Measurements from ENCODE around the gene MGAT3. TPM values are rescaled to one million over a fixed set of nuclear protein-coding genes. Genes with fewer than 3 reads are reported as not detected.
A peak's percentile ranks its signal among the peaks of the same experiment; 100 is the strongest.

The MGAT3 gene
- total RNA-seq, 1 experiment from 2014 or later, result 0.57 TPM

DNA sequence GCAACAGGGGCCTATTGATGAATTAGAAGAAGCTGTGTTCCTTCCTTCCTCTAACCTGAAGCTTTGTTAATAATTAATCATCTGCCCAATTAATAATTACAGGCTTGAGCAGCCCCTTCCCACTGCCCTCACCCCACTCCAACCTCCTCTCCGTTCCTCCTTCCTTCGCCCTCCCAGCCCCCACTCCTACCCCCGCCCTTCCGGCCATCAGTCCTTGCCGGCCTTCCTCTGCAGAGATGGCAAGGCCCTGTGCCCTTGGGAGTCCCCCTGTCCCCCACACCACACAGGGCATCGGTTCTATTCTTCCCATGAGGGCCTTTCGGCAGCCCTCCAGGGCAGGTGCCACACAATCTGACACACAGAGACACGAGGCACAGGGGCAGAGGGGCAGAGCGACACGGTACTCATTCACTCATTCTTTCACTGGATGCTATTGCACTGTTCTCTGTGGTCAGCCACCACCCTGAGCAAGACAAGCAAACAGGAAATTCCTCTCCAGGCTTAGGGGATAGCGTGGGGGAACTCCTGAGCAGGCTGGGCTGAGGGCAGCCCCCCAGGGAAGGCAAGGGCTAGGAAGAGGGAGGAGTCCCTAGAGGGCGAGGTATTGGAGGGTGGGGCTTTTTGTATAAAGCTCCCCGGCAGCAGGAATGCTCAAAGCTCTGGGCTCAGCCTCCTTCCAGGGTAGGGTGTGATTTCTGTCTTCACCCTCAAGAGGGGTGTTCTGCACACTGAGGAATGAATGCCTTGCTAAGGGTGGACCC, 14.7 kb downstream of the MGAT3 start:
- H3K9me3 ChIP-seq (ENCODE audit: control insufficient read depth, insufficient read depth, low read depth, low read length), result no peaks in the 10 kb centered on the region
- no peak overlapping the region for H3K4me3 ChIP-seq (ENCODE audit: low read depth in 2 of 2, low read length in 2 of 2)
- no peak overlapping the region for H3K27ac ChIP-seq (ENCODE audit: low read length)
- H3K36me3 ChIP-seq (ENCODE audit: control insufficient read depth, insufficient read depth, low read length), result no peaks in the 10 kb centered on the region
- 0 out of 2 replicates have a peak, but pooled peaks have one; percentile 8 for ATAC-seq
- intact Hi-C loops (cut with micrococcal nuclease; ENCODE audit: unreplicated experiment) (no loop called here), in situ Hi-C loops (cut with HindIII; ENCODE audit: low pct_unique_long_range_greater_than_20kb, low sequenced_read_pairs) (no loop called here)
- no peak for TF ChIP-seq REST (IDR thresholded peaks at IDR 0.05; ENCODE audit: insufficient read depth in 1 of 2, low read depth in 2 of 2, low read length in 1 of 2)
- TF ChIP-seq SIN3A (IDR thresholded peaks at IDR 0.05; ENCODE audit: borderline replicate concordance, insufficient read depth, low read depth, low read length), result no peak
- no peak for TF ChIP-seq POLR2AphosphoS5 (IDR thresholded peaks at IDR 0.05; ENCODE audit: low read depth, low read length)
- TF ChIP-seq TCF7L2 (IDR thresholded peaks at IDR 0.05; ENCODE audit: low read depth, low read length), result no peak
- TF ChIP-seq, protein P1, sequence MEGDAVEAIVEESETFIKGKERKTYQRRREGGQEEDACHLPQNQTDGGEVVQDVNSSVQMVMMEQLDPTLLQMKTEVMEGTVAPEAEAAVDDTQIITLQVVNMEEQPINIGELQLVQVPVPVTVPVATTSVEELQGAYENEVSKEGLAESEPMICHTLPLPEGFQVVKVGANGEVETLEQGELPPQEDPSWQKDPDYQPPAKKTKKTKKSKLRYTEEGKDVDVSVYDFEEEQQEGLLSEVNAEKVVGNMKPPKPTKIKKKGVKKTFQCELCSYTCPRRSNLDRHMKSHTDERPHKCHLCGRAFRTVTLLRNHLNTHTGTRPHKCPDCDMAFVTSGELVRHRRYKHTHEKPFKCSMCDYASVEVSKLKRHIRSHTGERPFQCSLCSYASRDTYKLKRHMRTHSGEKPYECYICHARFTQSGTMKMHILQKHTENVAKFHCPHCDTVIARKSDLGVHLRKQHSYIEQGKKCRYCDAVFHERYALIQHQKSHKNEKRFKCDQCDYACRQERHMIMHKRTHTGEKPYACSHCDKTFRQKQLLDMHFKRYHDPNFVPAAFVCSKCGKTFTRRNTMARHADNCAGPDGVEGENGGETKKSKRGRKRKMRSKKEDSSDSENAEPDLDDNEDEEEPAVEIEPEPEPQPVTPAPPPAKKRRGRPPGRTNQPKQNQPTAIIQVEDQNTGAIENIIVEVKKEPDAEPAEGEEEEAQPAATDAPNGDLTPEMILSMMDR (IDR thresholded peaks at IDR 0.05), result no peak
- no peak for DNase-seq (ENCODE audit: low read depth, low spot score)
- ChIA-PET CTCF (no interaction called here), POLR2A (no interaction called here)
- H3K27me3 ChIP-seq (ENCODE audit: control insufficient read depth, insufficient read depth, low read length), result no peaks in the 10 kb centered on the region
- peaks cover 8% of the 10 kb centered on the region; the same call in 1 of the 2 replicates for H3K4me1 ChIP-seq (ENCODE audit: control insufficient read depth, insufficient read depth, low read length)
- no TSS peak for BruUV-seq (replicated peaks)

DNA sequence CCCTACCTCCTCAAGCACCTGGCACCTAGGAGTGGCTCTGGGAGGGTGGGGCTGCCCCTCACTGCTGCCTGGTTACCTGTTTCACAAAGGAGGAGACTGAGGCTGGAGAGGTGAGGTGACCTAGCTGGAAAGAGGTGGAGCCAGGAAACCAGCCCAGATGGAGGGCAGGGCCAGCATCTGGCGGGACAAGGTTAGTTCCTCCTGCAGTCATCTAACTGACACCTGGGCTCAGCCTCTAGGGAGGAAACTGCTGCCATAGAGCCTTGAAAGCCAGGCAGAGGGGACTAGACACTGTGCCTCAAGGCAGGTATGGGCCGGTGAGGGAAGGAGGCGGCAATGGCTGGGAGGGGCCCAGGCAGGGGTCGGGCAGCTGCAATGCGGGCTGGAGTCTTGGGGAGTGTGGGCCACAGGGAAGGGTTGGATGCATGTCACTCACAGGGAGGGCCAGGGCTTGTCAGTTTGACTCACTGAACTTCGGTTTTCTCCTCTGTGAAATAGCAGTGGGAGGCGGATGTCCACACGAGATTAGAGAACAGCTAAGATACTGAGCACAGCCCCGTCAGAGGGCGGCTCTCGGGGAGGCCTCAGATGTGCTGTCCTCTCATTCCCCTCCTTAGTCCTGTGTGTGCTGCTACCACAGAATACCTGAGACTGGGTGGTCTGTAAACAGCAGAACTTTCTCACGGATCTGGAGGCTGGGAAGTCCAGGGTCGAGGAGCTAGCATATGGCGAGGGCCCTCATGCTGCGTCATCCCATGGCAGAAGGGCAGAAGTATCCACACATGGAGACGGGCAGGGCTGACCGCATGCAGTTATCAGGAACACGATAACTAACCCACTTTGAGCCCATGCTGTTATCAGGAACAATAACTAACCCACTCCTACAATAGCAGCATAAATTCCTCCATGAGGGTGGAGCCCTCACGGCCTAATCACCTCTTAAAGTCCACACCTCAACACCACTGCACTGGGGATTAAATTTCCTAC, 16.1 kb downstream of the MGAT3 start:
- Histone ChIP-seq H3K27ac (ENCODE audit: low read length) (no peak overlapping the region), H3K36me3 (ENCODE audit: control insufficient read depth, insufficient read depth, low read length) (no peaks in the 10 kb centered on the region), H3K9me3 (ENCODE audit: control insufficient read depth, insufficient read depth, low read depth, low read length) (no peaks in the 10 kb centered on the region), H3K27me3 (ENCODE audit: control insufficient read depth, insufficient read depth, low read length) (no peaks in the 10 kb centered on the region), H3K4me1 (ENCODE audit: control insufficient read depth, insufficient read depth, low read length) (peaks cover 8% of the 10 kb centered on the region; the same call in 1 of the 2 replicates), H3K4me3 (ENCODE audit: low read depth in 2 of 2, low read length in 2 of 2) (no peak overlapping the region)
- no TSS peak for BruUV-seq (replicated peaks)
- ChIA-PET POLR2A (no interaction called here), CTCF (no interaction called here)
- no peak for ATAC-seq
- in situ Hi-C loops (cut with HindIII; ENCODE audit: low pct_unique_long_range_greater_than_20kb, low sequenced_read_pairs), result no loop called here
- DNase-seq (ENCODE audit: low read depth, low spot score), result no peak
- TF ChIP-seq SIN3A (IDR thresholded peaks at IDR 0.05; ENCODE audit: borderline replicate concordance, insufficient read depth, low read depth, low read length) (no peak), REST (IDR thresholded peaks at IDR 0.05; ENCODE audit: insufficient read depth in 1 of 2, low read depth in 2 of 2, low read length in 1 of 2) (no peak), POLR2AphosphoS5 (IDR thresholded peaks at IDR 0.05; ENCODE audit: low read depth, low read length) (no peak), TCF7L2 (IDR thresholded peaks at IDR 0.05; ENCODE audit: low read depth, low read length) (no peak)
- TF ChIP-seq, protein P1 (IDR thresholded peaks at IDR 0.05), result no peak
- intact Hi-C loops (cut with micrococcal nuclease; ENCODE audit: unreplicated experiment), result no loop called here
